ENCODE data around the gene TMPRSS2.

DNA sequence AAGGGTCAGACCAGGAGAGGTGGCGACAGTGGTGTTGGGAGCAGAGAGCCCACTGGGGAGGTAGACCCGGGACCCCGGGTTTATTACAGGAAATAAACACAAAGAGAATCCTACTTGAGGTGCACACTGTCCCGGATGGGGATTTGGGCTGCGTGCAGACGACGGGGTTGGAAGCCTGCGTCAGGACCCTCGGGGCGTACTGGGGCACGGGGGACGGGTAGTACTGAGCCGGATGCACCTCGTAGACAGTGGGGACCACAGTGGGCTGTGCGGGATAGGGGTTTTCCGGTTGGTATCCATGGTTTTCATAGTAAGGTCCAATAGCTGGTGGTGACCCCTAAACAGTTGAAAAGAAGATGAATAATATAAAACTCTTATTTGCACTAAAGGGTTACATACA is 13.7 kb downstream of the TMPRSS2 start:
- no peak for TF ChIP-seq FOXM1 (CRISPR knock-in tag; IDR thresholded peaks at IDR 0.05)
- TF ChIP-seq, protein P1, sequence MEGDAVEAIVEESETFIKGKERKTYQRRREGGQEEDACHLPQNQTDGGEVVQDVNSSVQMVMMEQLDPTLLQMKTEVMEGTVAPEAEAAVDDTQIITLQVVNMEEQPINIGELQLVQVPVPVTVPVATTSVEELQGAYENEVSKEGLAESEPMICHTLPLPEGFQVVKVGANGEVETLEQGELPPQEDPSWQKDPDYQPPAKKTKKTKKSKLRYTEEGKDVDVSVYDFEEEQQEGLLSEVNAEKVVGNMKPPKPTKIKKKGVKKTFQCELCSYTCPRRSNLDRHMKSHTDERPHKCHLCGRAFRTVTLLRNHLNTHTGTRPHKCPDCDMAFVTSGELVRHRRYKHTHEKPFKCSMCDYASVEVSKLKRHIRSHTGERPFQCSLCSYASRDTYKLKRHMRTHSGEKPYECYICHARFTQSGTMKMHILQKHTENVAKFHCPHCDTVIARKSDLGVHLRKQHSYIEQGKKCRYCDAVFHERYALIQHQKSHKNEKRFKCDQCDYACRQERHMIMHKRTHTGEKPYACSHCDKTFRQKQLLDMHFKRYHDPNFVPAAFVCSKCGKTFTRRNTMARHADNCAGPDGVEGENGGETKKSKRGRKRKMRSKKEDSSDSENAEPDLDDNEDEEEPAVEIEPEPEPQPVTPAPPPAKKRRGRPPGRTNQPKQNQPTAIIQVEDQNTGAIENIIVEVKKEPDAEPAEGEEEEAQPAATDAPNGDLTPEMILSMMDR (CRISPR knock-in tag; IDR thresholded peaks at IDR 0.05): no peak
- no peak for TF ChIP-seq AHR (CRISPR knock-in tag; IDR thresholded peaks at IDR 0.05)
- TF ChIP-seq, protein P2, sequence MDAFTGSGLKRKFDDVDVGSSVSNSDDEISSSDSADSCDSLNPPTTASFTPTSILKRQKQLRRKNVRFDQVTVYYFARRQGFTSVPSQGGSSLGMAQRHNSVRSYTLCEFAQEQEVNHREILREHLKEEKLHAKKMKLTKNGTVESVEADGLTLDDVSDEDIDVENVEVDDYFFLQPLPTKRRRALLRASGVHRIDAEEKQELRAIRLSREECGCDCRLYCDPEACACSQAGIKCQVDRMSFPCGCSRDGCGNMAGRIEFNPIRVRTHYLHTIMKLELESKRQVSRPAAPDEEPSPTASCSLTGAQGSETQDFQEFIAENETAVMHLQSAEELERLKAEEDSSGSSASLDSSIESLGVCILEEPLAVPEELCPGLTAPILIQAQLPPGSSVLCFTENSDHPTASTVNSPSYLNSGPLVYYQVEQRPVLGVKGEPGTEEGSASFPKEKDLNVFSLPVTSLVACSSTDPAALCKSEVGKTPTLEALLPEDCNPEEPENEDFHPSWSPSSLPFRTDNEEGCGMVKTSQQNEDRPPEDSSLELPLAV (CRISPR knock-in tag; conservative IDR thresholded peaks at IDR 0.05; ENCODE audit: low read depth): no peak
- no peak for TF ChIP-seq ZNF572 (CRISPR knock-in tag; IDR thresholded peaks at IDR 0.05)
- no peak for TF ChIP-seq ZNF296 (CRISPR knock-in tag; conservative IDR thresholded peaks at IDR 0.05)

All from HepG2 (cell line).